ENCODE data around the gene CAPN8. TPM values are rescaled to one million over a fixed set of nuclear protein-coding genes. Genes with fewer than 3 reads are reported as not detected.

Gene CAPN8
- total and polyA plus RNA-seq, 10 donors: 0.08 to 0.73 TPM; not detected in 8

DNA sequence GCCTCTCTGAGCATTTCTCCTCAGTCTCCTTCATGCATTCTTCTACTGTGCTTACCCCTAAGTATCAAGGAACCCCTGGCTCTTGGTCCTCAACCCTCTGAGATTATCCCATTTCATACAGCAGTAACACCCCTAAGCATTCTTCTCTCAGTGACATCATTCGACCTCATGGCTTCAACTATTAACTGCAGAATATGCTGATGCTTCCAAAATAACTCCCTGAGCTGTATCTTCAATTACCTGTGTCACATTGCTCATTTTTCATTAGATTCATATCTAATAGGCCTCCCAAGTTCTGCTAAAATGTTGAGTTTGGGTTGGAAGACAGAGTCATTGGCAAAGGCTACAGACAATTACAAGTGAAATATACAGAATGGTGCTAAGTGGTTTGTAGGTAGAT, 7.5 kb downstream of the CAPN8 start:
- TF ChIP-seq, protein P1, sequence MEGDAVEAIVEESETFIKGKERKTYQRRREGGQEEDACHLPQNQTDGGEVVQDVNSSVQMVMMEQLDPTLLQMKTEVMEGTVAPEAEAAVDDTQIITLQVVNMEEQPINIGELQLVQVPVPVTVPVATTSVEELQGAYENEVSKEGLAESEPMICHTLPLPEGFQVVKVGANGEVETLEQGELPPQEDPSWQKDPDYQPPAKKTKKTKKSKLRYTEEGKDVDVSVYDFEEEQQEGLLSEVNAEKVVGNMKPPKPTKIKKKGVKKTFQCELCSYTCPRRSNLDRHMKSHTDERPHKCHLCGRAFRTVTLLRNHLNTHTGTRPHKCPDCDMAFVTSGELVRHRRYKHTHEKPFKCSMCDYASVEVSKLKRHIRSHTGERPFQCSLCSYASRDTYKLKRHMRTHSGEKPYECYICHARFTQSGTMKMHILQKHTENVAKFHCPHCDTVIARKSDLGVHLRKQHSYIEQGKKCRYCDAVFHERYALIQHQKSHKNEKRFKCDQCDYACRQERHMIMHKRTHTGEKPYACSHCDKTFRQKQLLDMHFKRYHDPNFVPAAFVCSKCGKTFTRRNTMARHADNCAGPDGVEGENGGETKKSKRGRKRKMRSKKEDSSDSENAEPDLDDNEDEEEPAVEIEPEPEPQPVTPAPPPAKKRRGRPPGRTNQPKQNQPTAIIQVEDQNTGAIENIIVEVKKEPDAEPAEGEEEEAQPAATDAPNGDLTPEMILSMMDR (IDR thresholded peaks at IDR 0.05 in 8 of 11, conservative IDR thresholded peaks at IDR 0.05 in 3 of 11): no peak
- TF ChIP-seq POLR2A (IDR thresholded peaks at IDR 0.05) (no peak), POLR2AphosphoS5 (IDR thresholded peaks at IDR 0.05) (no peak)
- no peaks in the 10 kb centered on the region for H3K9me3 ChIP-seq
- no peak for DNase-seq
- H3K27ac ChIP-seq: no peak overlapping the region
- H3K4me1 ChIP-seq: no peaks in the 10 kb centered on the region
- no peak overlapping the region for H3K4me3 ChIP-seq
- WGBS, 5 donors: 62 to 86% (median 72%) methylated on average over 1 of the region's 1 CpG
- peaks cover 0 to 5% (median 0%) of the 10 kb centered on the region in 7 donors for H3K27me3 ChIP-seq (replicated peaks in 1 of 7)
- intact Hi-C loops (cut with DNase I; ENCODE audit: low total_unique reads): no loop called here
- H3K36me3 ChIP-seq: no peaks in the 10 kb centered on the region

DNA sequence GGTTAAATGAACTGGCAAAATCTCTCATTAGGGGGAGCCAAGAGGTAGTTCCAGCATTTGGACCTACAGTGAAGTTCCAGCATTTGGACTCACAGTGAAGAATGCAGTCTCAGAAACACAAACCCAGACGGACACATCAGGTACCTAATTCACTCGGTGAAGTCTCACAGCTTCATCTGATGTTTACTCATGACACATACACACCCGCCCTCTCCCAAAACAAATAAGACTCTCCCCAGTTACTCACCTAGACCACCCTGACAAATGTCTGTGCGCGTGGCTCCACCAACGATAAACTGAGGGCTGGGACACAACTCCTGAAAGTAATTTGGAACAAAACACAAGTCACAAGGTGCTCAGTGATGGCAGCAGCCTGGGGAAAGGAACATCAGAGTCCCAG, 11.4 kb downstream of the CAPN8 start:
- no peak overlapping the region for H3K4me3 ChIP-seq
- TF ChIP-seq POLR2A (IDR thresholded peaks at IDR 0.05) (no peak), POLR2AphosphoS5 (IDR thresholded peaks at IDR 0.05) (no peak)
- TF ChIP-seq, protein P1 (IDR thresholded peaks at IDR 0.05 in 8 of 11, conservative IDR thresholded peaks at IDR 0.05 in 3 of 11): no peak
- no peaks in the 10 kb centered on the region for H3K4me1 ChIP-seq
- intact Hi-C loops (cut with DNase I; ENCODE audit: low total_unique reads): no loop called here
- WGBS, 5 donors: 80 to 93% (median 86%) methylated on average over 6 of the region's 6 CpGs
- no peak for DNase-seq
- no peaks in the 10 kb centered on the region for H3K36me3 ChIP-seq
- no peaks in the 10 kb centered on the region for H3K9me3 ChIP-seq
- peaks cover 0 to 14% (median 0%) of the 10 kb centered on the region in 7 donors for H3K27me3 ChIP-seq (replicated peaks in 1 of 7)
- no peak overlapping the region for H3K27ac ChIP-seq

DNA sequence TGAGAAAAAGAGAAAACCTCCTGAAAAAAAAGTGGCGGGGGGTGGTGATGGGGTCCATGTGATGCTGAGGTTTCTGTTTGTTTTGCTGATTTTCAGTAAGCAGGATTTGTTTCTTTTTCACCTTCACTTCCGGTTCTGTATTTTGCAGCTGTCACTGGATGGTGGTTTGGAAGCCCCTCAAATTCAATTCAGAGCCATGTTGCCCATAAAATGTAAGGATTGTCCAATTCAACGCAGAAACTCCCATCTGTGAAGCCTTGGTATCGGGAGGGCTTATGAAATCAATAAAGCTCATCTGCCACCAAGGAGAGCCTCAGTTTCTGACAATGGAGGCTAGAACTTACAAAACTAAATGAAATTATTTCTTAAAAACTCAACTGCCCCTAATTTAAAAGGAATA, 12.1 kb downstream of the CAPN8 start:
- Histone ChIP-seq H3K4me3 (no peak overlapping the region), H3K36me3 (no peaks in the 10 kb centered on the region), H3K27me3 (replicated peaks in 1 of 7) (peaks cover 0 to 14% (median 0%) of the 10 kb centered on the region in 7 donors), H3K9me3 (no peaks in the 10 kb centered on the region), H3K27ac (no peak overlapping the region), H3K4me1 (no peaks in the 10 kb centered on the region)
- intact Hi-C loops (cut with DNase I; ENCODE audit: low total_unique reads): no loop called here
- WGBS, 5 donors: 87 to 95% (median 88%) methylated on average over 4 of the region's 4 CpGs
- TF ChIP-seq POLR2AphosphoS5 (IDR thresholded peaks at IDR 0.05): no peak
- TF ChIP-seq, protein P1 (IDR thresholded peaks at IDR 0.05 in 8 of 11, conservative IDR thresholded peaks at IDR 0.05 in 3 of 11): no peak
- TF ChIP-seq POLR2A (IDR thresholded peaks at IDR 0.05): no peak
- DNase-seq: no peak

DNA sequence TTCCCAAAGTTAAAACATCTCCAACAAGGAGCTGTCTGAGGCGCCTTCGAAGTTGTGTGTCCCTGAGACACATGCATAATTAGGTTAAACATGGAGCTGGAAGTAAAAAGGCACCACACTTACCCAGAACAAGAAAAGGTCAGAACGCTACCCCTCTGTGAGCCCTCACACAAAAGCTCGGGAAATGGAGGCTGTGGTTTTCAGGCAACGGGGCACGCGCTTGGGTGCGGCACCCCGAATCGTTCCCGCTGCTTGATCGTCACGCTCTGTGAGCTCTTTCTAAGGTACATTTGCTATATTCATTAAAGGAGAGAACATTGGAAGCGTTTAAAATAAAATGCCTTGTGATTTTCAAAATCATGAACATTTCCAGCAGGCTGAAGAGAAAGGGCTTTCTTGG, 12.5 kb downstream of the CAPN8 start:
- Histone ChIP-seq H3K27me3 (replicated peaks in 1 of 7) (peaks cover 0 to 14% (median 0%) of the 10 kb centered on the region in 7 donors), H3K4me1 (no peaks in the 10 kb centered on the region), H3K4me3 (no peak overlapping the region), H3K27ac (no peak overlapping the region), H3K36me3 (no peaks in the 10 kb centered on the region), H3K9me3 (no peaks in the 10 kb centered on the region)
- WGBS, 5 donors: 88 to 94% (median 90%) methylated on average over 14 of the region's 14 CpGs
- TF ChIP-seq, protein P1 (IDR thresholded peaks at IDR 0.05 in 8 of 11, conservative IDR thresholded peaks at IDR 0.05 in 3 of 11): no peak
- no peak for TF ChIP-seq POLR2AphosphoS5 (IDR thresholded peaks at IDR 0.05)
- intact Hi-C loops (cut with DNase I; ENCODE audit: low total_unique reads): no loop called here
- DNase-seq: no peak

Data from spleen (tissue), 11 donors.